GM19025 (cell line): ENCODE data around the gene MICU1.
A peak's percentile ranks its signal among the peaks of the same experiment; 100 is the strongest.
"Not testable (repeated sequence)": the region's sequence is repeated elsewhere in the genome, so short reads cannot be mapped to it uniquely, and the experiment has no call there.

Source experiments
- ATAC-seq: cut with Tn5 transposase; IDR thresholded peaks from one replicate; pipeline ENCODE4 v1.9.1; 2021; ENCODE audit warnings: mild to moderate bottlenecking, low read depth, moderate library complexity; ENCODE audit not compliant: unreplicated experiment

MICU1 gene

DNA sequence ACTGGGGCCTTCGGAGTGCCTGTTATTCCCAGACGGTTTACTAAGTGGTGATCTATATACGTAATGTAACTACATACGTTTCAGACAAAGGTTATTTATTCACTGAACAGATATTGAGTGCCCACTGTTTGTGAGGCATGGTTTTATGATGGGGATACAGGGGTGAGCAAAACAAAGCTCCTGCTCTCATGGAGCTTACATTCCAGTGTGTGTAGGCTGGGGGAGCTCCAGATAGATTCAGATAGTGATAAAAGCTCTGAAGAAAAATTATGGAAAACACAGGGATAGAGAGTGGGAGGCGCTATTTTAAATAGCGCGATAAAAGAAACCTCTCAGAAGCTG is 270.7 kb downstream of the MICU1 start:
- no peak for ATAC-seq

DNA sequence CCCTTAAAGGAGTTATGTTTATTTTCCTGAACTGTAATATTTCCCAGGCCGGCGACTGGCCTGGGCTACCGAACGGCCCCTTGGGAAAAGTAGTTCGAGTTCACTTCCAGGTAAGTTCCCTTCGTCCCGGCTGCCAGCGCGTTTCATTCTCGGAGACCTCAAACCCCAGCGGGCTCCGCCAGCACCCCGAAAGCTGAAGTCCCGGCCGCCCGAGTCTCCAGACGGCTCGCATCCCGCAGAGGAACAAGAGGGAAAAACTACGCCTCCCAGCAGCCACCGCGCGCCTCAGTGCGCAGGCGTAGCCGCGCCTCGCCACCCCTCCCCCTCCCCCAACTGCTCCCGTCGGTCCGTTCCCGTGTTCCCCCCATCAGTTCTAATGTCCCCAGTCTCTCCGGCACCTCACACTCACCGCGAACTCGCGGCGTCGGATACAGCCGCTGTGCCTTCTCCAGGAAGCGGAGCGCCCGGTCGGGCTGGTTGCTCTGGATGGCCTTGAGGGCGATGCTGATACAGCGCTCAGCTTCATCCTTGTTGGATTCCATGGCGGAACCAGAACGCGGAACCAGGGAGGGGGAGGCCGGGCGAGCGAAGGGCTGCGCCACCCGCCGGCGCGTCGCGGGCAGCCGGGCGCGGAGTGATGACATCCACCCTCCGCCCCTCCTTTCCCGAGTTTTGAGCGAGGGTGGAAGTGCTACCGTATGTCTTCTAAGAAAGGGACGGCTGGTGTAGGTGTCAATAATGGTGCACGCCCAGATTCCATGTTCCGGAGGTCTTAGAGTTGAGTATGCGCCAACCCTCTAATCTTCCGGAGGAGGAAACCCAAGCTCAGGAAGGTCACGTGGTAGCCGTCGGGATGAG is 271.3 kb downstream of the MICU1 start, which contains the start of gene DNAJB12:
Gene DNAJB12, minus strand, starts transcription at position 564 of the 858 bp plus-strand sequence. Its CDS starts 22 bp downstream, at position 542.
- peak; percentile 67 for ATAC-seq

DNA sequence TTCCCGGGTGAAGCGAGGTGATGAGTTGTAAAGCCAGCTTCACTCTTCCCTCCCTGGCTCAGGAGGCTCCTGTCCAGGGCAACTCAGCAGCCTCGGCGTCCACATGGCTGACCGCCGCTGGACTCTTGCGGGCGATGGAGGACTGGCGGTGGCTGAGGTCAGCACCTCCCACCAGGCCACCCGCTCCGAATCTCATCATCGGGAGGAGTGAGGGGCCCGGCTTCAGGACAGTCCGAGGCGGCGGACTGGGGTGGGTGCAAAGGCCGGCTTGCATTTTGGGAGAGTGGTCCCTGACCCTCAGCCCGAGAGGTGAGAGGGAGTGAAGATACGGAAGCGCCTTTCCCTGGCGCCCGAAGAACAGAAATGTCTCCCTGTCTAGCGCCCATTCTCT is 271.9 kb downstream of the MICU1 start:
- no peak for ATAC-seq

DNA sequence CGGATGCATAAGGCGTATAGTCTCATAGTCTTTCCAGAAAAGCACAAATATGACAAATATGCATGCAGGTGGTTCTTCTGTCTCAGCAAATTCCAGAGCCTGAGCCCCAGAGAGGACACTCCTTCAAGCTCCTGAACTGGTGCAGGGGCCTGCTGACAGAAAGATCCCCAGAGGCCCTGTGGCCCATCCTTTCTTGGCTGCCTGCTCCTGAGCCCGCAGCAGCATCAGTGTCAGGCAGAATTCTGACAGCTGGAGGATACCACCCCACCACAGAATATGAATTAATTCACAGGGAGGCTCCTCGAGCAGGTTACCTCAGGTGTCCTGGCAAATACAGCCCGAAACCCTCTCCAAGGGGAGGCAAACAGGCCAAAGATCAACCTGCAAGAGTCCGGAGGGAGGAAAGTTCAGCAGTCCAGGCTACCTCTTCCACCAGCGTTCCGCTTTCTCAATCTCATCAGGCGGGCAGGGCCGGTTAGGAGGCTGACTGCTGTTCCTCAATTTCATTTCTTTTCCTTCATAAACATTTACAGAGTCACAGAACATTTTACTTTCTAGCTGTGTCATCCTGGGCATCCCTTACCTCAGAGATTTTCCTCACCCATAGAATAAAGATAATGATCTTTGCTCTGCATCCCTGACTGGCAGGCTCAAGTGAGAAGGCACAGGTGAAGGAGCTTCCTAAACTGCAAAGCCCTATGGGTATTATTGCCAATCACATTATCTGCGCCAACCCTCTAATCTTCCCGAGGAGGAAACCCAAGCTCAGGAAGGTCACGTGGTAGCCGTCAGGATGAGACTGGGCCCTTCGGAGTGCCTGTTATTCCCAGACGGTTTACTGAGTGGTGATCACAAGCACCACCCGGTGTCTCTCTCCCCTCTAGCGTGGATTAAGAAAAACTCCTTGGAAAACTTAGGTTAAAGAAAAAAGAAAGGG is 272.6 kb downstream of the MICU1 start:
- no peak for ATAC-seq

DNA sequence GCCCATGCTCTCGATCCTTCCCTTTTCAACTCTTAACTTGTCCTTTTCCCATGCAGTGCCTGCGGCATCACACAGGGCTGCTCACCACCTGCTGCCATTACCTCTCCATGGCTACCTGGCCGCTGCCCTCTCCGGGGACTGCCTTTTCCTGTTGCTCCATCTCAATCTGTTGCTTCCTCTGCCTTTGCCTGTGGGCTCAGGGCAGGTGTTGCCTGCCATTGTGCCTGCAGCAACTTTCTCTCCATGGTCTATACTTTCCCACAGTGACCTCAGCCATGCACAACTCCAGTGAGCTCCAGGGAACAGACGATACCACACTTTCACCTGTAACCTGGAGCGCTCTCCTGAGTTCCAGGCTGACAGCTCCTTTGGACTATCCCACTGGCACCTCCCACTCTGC is 274.4 kb downstream of the MICU1 start:
- no peak for ATAC-seq

GRCh38 chr10:72349438-72349837 is 276.4 kb downstream of the MICU1 start:
- no peak for ATAC-seq

DNA sequence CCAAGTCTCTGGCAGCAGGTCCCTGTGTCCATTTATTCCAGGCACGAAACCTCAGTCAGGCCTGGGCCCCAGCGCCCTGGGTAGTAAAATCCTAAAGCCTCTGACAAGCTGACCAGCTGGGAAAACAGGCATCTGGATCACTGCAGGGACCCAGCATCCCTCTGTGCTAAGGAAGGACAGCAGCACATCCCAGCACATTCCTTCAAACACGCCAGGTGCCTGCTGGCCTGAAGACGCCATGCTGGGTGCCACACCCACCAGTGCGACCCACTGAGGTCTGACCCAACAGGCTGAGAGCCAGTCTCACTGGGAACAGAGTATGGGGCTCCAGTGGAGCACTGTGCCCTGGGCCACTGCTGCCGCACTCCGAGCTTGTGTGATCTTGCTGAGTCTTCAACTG is 277.6 kb downstream of the MICU1 start:
- no peak for ATAC-seq

DNA sequence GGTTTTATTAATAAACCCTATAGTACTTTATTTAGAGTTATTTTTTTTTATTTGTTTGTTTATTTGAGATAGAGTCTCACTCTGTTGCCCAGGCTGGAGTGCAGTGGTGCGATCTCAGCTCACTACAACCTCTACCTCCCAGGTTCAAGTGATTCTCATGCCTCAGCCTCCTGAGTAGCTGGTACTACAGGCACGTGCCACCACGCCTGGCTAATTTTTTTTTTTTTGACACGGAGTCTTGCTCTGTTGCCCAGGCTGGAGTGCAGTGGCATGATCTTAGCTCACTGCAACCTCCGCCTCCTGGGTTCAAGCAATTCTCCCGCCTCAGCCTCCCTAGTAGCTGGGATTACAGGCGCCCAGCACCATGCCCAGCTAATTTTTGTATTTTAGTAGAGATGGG is 279.8 kb downstream of the MICU1 start:
- ATAC-seq, result not testable (repeated sequence)

GRCh38 chr10:72344932-72345331 is 280.9 kb downstream of the MICU1 start:
- ATAC-seq, result no peak

GRCh38 chr10:72342911-72343310 is 283.0 kb downstream of the MICU1 start:
- no peak for ATAC-seq

DNA sequence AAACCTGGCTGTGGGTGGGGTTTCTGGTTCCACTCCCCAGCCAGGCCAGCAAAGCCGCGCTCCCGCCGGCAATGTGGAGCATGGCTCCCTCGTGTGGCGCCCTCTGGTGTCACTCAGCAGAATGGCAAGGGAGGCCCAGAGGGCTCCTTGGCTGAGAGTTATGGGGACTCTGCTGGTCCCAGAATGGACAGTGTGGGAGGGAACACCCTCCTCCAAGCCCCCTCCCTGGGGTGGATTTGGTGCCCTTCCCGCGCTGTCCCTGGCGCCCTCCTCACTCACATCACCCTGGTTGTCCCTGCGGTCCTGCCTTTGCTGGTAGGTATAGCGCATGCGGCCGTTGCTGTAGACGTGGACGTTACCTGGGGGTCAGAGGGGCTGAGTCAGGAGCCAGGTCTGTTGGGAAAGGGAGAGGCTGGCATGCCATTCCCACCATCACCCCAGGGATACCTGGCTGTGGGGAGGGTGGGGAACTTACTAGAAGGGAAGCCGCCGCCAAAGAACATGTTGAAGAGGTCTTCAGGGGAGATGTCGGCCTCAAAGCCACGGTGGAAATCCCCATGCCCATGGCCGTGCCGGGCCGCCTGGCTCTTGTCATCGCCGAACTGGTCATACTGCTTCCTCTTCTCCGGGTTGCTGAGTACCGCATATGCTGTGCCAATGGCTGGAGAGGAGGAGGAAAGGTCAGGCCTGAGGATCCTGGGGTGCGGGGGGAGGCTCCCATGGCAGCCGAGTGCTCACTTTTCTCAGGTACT is 285.2 kb downstream of the MICU1 start:
- no peak for ATAC-seq

- ATAC-seq, result no peak
Measured at GRCh38 chr10:72338180-72338579, 287.7 kb downstream of the MICU1 start.

GRCh38 chr10:72337722-72338121 is 288.2 kb downstream of the MICU1 start:
- ATAC-seq, result no peak

- ATAC-seq, result no peak
Measured at GRCh38 chr10:72337039-72337629, 288.7 kb downstream of the MICU1 start.

DNA sequence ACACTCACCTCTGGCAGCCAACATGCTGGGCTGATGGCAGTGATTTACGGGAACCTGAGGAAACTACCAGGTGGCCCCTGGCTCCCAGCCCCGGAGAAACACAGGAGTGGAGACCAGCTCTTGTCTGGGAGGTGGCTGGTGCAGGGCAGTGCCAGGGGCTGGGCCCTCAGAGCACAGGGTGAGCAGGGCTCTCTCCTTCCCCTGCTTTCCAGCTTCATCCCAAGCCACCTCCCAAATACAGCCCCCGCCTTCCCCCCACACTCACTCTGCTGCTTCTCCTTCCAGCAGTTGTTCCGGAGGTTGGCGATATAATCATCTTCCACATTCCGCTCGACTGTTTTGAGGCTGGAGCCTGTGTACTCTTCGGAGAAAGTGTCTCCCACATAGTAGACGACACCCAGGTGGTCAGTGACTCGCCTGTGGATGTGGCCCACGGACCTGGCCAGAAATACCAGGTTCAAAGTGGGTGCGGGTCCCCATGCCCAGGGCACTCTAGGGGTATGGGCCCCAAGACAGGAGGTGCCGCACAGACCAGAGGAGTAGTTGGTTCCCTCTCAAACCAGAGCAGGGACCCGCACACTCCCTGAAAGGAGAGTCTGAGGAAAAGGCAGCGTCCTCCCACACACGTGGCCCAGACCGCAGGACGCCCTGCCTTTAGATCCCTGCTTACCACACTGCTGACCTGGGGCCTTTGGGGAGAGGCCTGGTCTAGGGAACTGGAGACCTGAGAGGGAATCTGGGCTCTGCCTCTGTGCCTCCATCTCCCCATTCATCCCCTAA is 289.4 kb downstream of the MICU1 start:
- ATAC-seq, result no peak

- peak; percentile 35 for ATAC-seq
Measured at GRCh38 chr10:72335394-72336258, 290.3 kb downstream of the MICU1 start.

GRCh38 chr10:72334825-72335393 is 291.0 kb downstream of the MICU1 start:
- ATAC-seq, result peak; percentile 63

DNA sequence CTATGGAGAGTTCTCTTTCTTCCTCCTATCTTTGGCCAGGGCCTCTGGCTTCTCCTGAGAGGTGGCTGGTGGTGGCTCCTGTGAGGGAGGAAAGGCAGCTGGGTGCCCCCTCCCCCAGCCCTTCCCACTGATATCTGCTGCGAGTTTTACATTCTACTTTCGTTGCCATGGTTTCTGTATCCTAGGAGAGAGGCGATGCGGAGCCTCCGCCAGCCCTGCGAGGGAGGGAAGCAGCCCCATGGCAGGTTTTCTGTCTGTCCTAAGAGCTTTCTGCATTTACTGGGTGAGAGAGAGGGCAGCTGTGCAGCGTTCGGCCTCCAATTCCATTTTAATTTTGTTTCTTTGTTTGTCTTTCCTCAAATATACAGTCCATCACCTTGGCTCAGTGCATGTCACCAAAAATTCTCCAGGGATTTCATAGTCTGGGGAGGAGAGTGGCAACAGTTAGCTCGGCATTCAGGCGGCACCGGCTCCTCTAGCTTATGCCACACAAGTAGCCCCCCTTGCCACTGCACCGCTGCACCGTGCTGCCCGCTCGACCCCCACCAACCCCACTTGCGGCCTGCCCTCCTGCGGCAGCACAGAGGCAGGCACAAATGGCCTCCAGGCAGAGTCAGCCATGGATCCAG is 291.6 kb downstream of the MICU1 start:
- ATAC-seq, result no peak
